B cell (primary cell): ENCODE data around the gene OR5W2. TPM values are rescaled to one million over a fixed set of nuclear protein-coding genes. Genes with fewer than 3 reads are reported as not detected.

Experiments used
- ATAC-seq: fragments of 200-7000 bp; cut with Tn5 transposase; one replicate; pipeline ENCODE4 v1.10.0; 2021; ENCODE audit warnings: low read depth, mild to moderate bottlenecking, moderate number of reproducible peaks, moderate library complexity
- CTCF ChIA-PET: fragments of 350-600 bp; sonication (Branson Sonifier 250); formaldehyde crosslinking; loops from one replicate; lab custom pipeline; 2021; ENCODE audit warnings: antibody characterized with exemption, inconsistent platforms; lab: Charles Lee
- POLR2A ChIA-PET: fragments of 350-600 bp; sonication (Branson Sonifier 250); formaldehyde crosslinking; loops from one replicate; lab custom pipeline; 2021; ENCODE audit warnings: antibody characterized with exemption; lab: Charles Lee
- DNase-seq: peaks from one replicate; pipeline ENCODE4 v3.0.0; 2013
- H2AFZ ChIP-seq: 2 replicates; pipeline ENCODE4 v1.6.1; 2012; ENCODE audit warnings: mild to moderate bottlenecking, low read depth, low read length; ENCODE audit not compliant: insufficient read depth, poor library complexity, severe bottlenecking
- H3K27ac ChIP-seq, 2 donors: 1 replicate in 1 of 2; 2 replicates in 1 of 2; pipeline ENCODE4 v1.5.1; 2012 to 2013; ENCODE audit warnings: low read length in 2 of 2, mild to moderate bottlenecking in 2 of 2, moderate library complexity in 1 of 2
- H3K27me3 ChIP-seq, 4 experiments: fragments of 200-600 bp in 1 of 4; sonication (generic) in 1 of 4; replicated peaks in 1 of 4; 1 replicate in 2 of 4; 2 replicates in 2 of 4; pipeline versions ENCODE4 v1.6.1 to v1.7.0; 2013 to 2016; ENCODE audit warnings: low read length in 3 of 4, mild to moderate bottlenecking in 2 of 4, mixed read lengths in 1 of 4, moderate library complexity in 1 of 4; ENCODE audit not compliant: insufficient read depth in 4 of 4, control insufficient read depth in 3 of 4; ENCODE audit errors: control extremely low read depth in 1 of 4
- H3K36me3 ChIP-seq, 2 experiments: replicated peaks in 1 of 2; 1 replicate in 1 of 2; 2 replicates in 1 of 2; pipeline versions ENCODE4 v1.6.1 to v1.7.1; 2013; ENCODE audit warnings: low read length in 1 of 2; ENCODE audit not compliant: insufficient read depth in 2 of 2, control insufficient read depth in 1 of 2; ENCODE audit errors: control extremely low read depth in 1 of 2, extremely low read depth in 1 of 2
- H3K4me1 ChIP-seq, 2 donors: fragments of 200-600 bp in 1 of 2; sonication (generic) in 1 of 2; 1 replicate in 1 of 2; 2 replicates in 1 of 2; pipeline versions ENCODE4 v1.5.1 to v1.6.1; 2013 to 2017; ENCODE audit warnings: low read length in 2 of 2; ENCODE audit not compliant: control insufficient read depth in 2 of 2, insufficient read depth in 2 of 2
- H3K4me2 ChIP-seq: replicated peaks from 2 replicates; pipeline ENCODE3; 2012; ENCODE audit warnings: mild to moderate bottlenecking, low read depth, low read length; ENCODE audit not compliant: poor library complexity, severe bottlenecking
- H3K4me3 ChIP-seq, 5 experiments: fragments of 200-600 bp in 1 of 5; sonication (generic) in 1 of 5; 1 replicate in 3 of 5; 2 replicates in 2 of 5; pipeline versions ENCODE4 v1.5.1 to v1.7.0; 2011 to 2016; ENCODE audit warnings: low read length in 4 of 5, mild to moderate bottlenecking in 4 of 5, low read depth in 2 of 5, control low read depth in 1 of 5, moderate library complexity in 1 of 5; ENCODE audit not compliant: insufficient read depth in 1 of 5; ENCODE audit errors: control extremely low read depth in 1 of 5, extremely low read depth in 1 of 5
- H3K79me2 ChIP-seq: fragments of 200-600 bp; sonication (generic); one replicate; pipeline ENCODE4 v1.6.0; 2016; ENCODE audit warnings: low read length; ENCODE audit not compliant: control insufficient read depth, insufficient read depth
- H3K9ac ChIP-seq: fragments of 200-600 bp; sonication (generic); 2 replicates; pipeline ENCODE4 v1.6.1; 2017; ENCODE audit warnings: mild to moderate bottlenecking, low read length, moderate library complexity
- H3K9me3 ChIP-seq, 3 donors: one replicate each; pipeline versions ENCODE4 v1.6.1 to v1.7.1; 2013; ENCODE audit warnings: low read length in 2 of 3; ENCODE audit not compliant: control insufficient read depth in 2 of 3, insufficient read depth in 1 of 3; ENCODE audit errors: control extremely low read depth in 1 of 3
- H4K20me1 ChIP-seq: 2 replicates; pipeline ENCODE4 v1.6.0; 2012; ENCODE audit warnings: mild to moderate bottlenecking, low read length; ENCODE audit not compliant: insufficient read depth, control insufficient read depth, poor library complexity, severe bottlenecking
- H3K27ac Mint-ChIP-seq: one replicate; pipeline ENCODE4 v1.8.0; 2021; ENCODE audit warnings: mixed read lengths
- H3K27me3 Mint-ChIP-seq: one replicate; pipeline ENCODE4 v1.8.0; 2021; ENCODE audit warnings: mixed read lengths
- H3K4me1 Mint-ChIP-seq: one replicate; pipeline ENCODE4 v1.8.0; 2021; ENCODE audit warnings: mixed read lengths
- H3K4me3 Mint-ChIP-seq: one replicate; pipeline ENCODE4 v1.8.0; 2021; ENCODE audit warnings: mixed read lengths
- H3K9me3 Mint-ChIP-seq: one replicate; pipeline ENCODE4 v1.8.0; 2022; ENCODE audit warnings: mixed read lengths; ENCODE audit not compliant: insufficient read depth
- EZH2 ChIP-seq: IDR thresholded peaks from 2 replicates; pipeline ENCODE4 v1.6.1; 2012; ENCODE audit warnings: borderline replicate concordance, low read depth, mild to moderate bottlenecking, moderate library complexity, low read length; ENCODE audit not compliant: insufficient read depth, poor library complexity, severe bottlenecking
- WGBS: methylation state at CpG from one replicate; pipeline ENCODE4 v1.1.5; 2013; ENCODE audit warnings: missing lambda C conversion rate; ENCODE audit not compliant: insufficient coverage; 5-methylcytosine and 5-hydroxymethylcytosine counted together
- intact Hi-C: fragments of 100-400 bp; cut with micrococcal nuclease; formaldehyde crosslinking; loops from one replicate; pipeline ENCODE4 v1.10.0; 2022
- polyA plus RNA-seq: library from polyadenylated mRNA; depleted of rRNA; stranded (reverse); fragments of >200 nt; gene quantifications from 2 replicates; pipeline ENCODE4 v1.2.3, GENCODE V29; 2012
- total RNA-seq, 2 donors: library from RNA; stranded (reverse); fragments of 120-200 nt in 1 of 2; gene quantifications; 1 replicate in 1 of 2; 2 replicates in 1 of 2; pipeline versions ENCODE4 v1.2.3 to v1.2.4, GENCODE V29; 2013 to 2022
- TF ChIP-seq, protein P1 (sequence below): fragments of 200-600 bp; IDR thresholded peaks from one replicate; pipeline ENCODE4 v1.8.0; 2022; ENCODE audit warnings: antibody characterized with exemption, mild to moderate bottlenecking

OR5W2 gene
- total and polyA plus RNA-seq, 2 donors (not counting 1 experiment from before 2014, with no cell fraction given): not detected

DNA sequence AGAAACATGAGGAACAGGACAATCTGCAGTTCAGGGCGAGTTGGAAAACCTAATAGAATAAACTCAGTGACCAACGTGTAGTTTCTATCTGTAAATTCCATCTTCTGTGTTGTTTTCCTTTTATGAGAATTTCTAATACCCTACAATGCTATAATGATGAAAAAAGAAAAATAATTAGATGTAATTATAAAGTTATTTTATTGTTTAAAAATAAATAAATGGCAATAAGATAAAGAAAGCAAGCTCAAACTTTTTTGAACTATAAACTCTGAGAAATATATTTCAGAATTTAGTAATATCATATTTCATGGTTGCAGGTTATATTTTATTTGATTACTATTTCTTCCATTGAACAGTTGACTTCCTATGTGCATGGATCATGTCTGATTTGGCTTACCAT lies 21.9 kb upstream of the OR5W2 start, which contains the start of gene OR5I1:
TSS of gene OR5I1 (minus strand) at position 101 of the 400 bp plus-strand sequence. CDS start at position 101, 0 bp downstream.
- no peak within 1 kb of the TSS for H3K4me3 ChIP-seq
- no peaks in the 10 kb centered on the region for H3K36me3 ChIP-seq
- Mint-ChIP-seq H3K27me3 (no peaks in the 10 kb centered on the region), H3K4me1 (no peaks in the 10 kb centered on the region), H3K27ac (no peak within 1 kb of the TSS), H3K9me3 (peaks cover 2% of the 10 kb centered on the region), H3K4me3 (no peak within 1 kb of the TSS)
- no CpG with 5 or more reads among the region's 2 CpGs for WGBS
- ChIA-PET CTCF (no interaction called here), POLR2A (no interaction called here)
- TF ChIP-seq, protein P1, sequence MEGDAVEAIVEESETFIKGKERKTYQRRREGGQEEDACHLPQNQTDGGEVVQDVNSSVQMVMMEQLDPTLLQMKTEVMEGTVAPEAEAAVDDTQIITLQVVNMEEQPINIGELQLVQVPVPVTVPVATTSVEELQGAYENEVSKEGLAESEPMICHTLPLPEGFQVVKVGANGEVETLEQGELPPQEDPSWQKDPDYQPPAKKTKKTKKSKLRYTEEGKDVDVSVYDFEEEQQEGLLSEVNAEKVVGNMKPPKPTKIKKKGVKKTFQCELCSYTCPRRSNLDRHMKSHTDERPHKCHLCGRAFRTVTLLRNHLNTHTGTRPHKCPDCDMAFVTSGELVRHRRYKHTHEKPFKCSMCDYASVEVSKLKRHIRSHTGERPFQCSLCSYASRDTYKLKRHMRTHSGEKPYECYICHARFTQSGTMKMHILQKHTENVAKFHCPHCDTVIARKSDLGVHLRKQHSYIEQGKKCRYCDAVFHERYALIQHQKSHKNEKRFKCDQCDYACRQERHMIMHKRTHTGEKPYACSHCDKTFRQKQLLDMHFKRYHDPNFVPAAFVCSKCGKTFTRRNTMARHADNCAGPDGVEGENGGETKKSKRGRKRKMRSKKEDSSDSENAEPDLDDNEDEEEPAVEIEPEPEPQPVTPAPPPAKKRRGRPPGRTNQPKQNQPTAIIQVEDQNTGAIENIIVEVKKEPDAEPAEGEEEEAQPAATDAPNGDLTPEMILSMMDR: no peak
- TF ChIP-seq EZH2: no peak
- DNase-seq: no peak
- no peaks in the 10 kb centered on the region for H4K20me1 ChIP-seq
- no peak within 1 kb of the TSS for H2AFZ ChIP-seq
- no peak within 1 kb of the TSS for H3K27ac ChIP-seq
- H3K4me2 ChIP-seq: no peak within 1 kb of the TSS
- ATAC-seq: no peak
- no peaks in the 10 kb centered on the region for H3K79me2 ChIP-seq
- no peaks in the 10 kb centered on the region for H3K4me1 ChIP-seq
- no peak within 1 kb of the TSS for H3K9ac ChIP-seq
- H3K9me3 ChIP-seq: no peaks in the 10 kb centered on the region
- intact Hi-C loops: no loop called here
- no peaks in the 10 kb centered on the region for H3K27me3 ChIP-seq

DNA sequence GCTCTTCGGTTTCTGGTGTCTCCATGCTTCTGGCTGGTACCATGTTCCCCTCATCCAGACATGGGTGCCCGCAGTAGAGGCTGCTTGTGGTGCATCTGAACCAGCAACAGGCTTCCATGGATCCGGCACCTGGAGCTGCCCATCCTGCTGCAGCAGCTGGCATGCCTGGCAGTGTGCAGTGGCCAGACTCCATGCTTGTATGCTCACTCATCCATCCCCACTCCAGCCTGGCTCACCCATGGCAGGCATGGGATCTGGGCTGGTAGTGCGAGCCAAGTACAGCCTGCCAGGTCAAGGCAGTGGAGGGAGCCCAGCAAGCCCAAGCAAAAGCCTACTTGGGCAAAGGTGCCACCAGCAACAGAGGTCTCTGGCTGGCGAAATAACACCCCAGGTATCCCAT lies 6.2 kb upstream of the OR5W2 start:
- H3K27me3 Mint-ChIP-seq: no peaks in the 10 kb centered on the region
- no peak overlapping the region for H3K4me3 ChIP-seq
- no peaks in the 10 kb centered on the region for H3K4me1 ChIP-seq
- whole genome bisulfite sequencing: 79% methylated on average over 4 of the region's 5 CpGs
- H3K9me3 ChIP-seq: peaks cover 0 to 11% (median 0%) of the 10 kb centered on the region in 3 donors
- peaks cover 2% of the 10 kb centered on the region for H3K9me3 Mint-ChIP-seq
- POLR2A ChIA-PET: no interaction called here
- no peak for ATAC-seq
- H3K79me2 ChIP-seq: no peaks in the 10 kb centered on the region
- no peak overlapping the region for H3K4me3 Mint-ChIP-seq
- intact Hi-C loops: no loop called here
- H3K4me2 ChIP-seq: no peak overlapping the region
- no peak overlapping the region for H2AFZ ChIP-seq
- CTCF ChIA-PET: no interaction called here
- H3K9ac ChIP-seq: no peak overlapping the region
- no peaks in the 10 kb centered on the region for H3K27me3 ChIP-seq
- no peak overlapping the region for H3K27ac ChIP-seq
- no peaks in the 10 kb centered on the region for H4K20me1 ChIP-seq
- no peaks in the 10 kb centered on the region for H3K36me3 ChIP-seq
- H3K27ac Mint-ChIP-seq: no peak overlapping the region
- no peak for DNase-seq
- no peaks in the 10 kb centered on the region for H3K4me1 Mint-ChIP-seq
- TF ChIP-seq EZH2: no peak
- TF ChIP-seq, protein P1: no peak
